ENCODE data around the gene SIN3B. TPM values are rescaled to one million over a fixed set of nuclear protein-coding genes. Genes with fewer than 3 reads are reported as not detected.

The SIN3B gene
- polyA plus RNA-seq, 4 donors: 43.0 to 94.6 (median 68.0) TPM

Other genes starting within 250 kb of the SIN3B start
- 1 to 10 TPM; 5.8 to 9.5 (median 8.0) TPM for gene MED26, start 201.2 kb upstream of the SIN3B start, polyA plus RNA-seq (ENCODE audit: insufficient read length in 4 of 4)
- gene SMIM7, start 169.3 kb upstream of the SIN3B start, polyA plus RNA-seq (ENCODE audit: insufficient read length in 4 of 4): 100 to 1,000 TPM in 2 of 4 donors, 10 to 100 TPM in 2; 91.1 to 110 (median 100) TPM
- gene TMEM38A, start 168.3 kb upstream of the SIN3B start, polyA plus RNA-seq (ENCODE audit: insufficient read length in 4 of 4): 10 to 100 TPM in 1 of 4 donors, 1 to 10 TPM in 3; 6.0 to 12.7 (median 8.8) TPM
- under 1 TPM; 0.03 to 0.14 (median 0.09) TPM for gene NWD1, start 109.6 kb upstream of the SIN3B start, polyA plus RNA-seq (ENCODE audit: insufficient read length in 4 of 4)
- 1 to 10 TPM in 3 of 4 donors, under 1 TPM in 1; 0.96 to 1.3 (median 1.2) TPM for gene F2RL3, start 59.6 kb downstream of the SIN3B start, polyA plus RNA-seq (ENCODE audit: insufficient read length in 4 of 4)
- 10 to 100 TPM; 32.8 to 61.5 (median 45.7) TPM for gene CPAMD8, start 197.4 kb downstream of the SIN3B start, polyA plus RNA-seq (ENCODE audit: insufficient read length in 4 of 4)
- 10 to 100 TPM; 11.7 to 17.0 (median 15.5) TPM for gene HAUS8, start 246.1 kb downstream of the SIN3B start, polyA plus RNA-seq (ENCODE audit: insufficient read length in 4 of 4)
- gene MYO9B, start 246.4 kb downstream of the SIN3B start, polyA plus RNA-seq (ENCODE audit: insufficient read length in 4 of 4): 10 to 100 TPM; 45.2 to 74.4 (median 53.9) TPM

Data from left renal cortex interstitium (tissue), 4 donors.